Sigmoid colon (tissue), 7 donors: ENCODE data around the gene SLC35F6. TPM values are rescaled to one million over a fixed set of nuclear protein-coding genes. Genes with fewer than 3 reads are reported as not detected.

Source experiments
- DNase-seq: peaks from one replicate; pipeline ENCODE4 v3.0.0-alpha.2; 2019
- H3K27ac ChIP-seq, 4 donors: fragments of 200-600 bp; sonication (generic); one replicate each; pipeline ENCODE4 v1.5.1; 2016 to 2019; ENCODE audit warnings: mild to moderate bottlenecking in 1 of 4
- H3K27me3 ChIP-seq, 3 donors: fragments of 200-600 bp; sonication (generic); one replicate each; pipeline ENCODE4 v1.5.1; 2019; ENCODE audit warnings: mild to moderate bottlenecking in 1 of 3
- H3K36me3 ChIP-seq, 4 donors: fragments of 200-600 bp; sonication (generic); one replicate each; pipeline ENCODE4 v1.5.1; 2016 to 2019
- H3K4me1 ChIP-seq, 4 donors: fragments of 200-600 bp; sonication (generic); one replicate each; pipeline ENCODE4 v1.5.1; 2017 to 2019
- H3K4me3 ChIP-seq, 4 donors: fragments of 200-600 bp; sonication (generic); one replicate each; pipeline ENCODE4 v1.5.1; 2017 to 2019; ENCODE audit warnings: mild to moderate bottlenecking in 2 of 4, moderate library complexity in 1 of 4
- H3K9me3 ChIP-seq, 4 donors: fragments of 200-600 bp in 3 of 4; sonication (generic) in 3 of 4; one replicate each; pipeline versions ENCODE4 v1.5.1 to v1.6.1; 2013 to 2019
- EP300 ChIP-seq, 4 donors: sonication (generic); formaldehyde crosslinking; IDR thresholded peaks; one replicate each; pipeline ENCODE4 v1.6.1; 2017; ENCODE audit warnings: antibody characterized with exemption in 4 of 4
- POLR2A ChIP-seq, 2 donors: fragments of 450-650 bp; IDR thresholded peaks; one replicate each; pipeline ENCODE4 v1.6.1; 2016; ENCODE audit warnings: antibody characterized with exemption in 2 of 2, mild to moderate bottlenecking in 2 of 2, moderate library complexity in 2 of 2
- POLR2AphosphoS5 ChIP-seq, 4 donors: sonication (generic); formaldehyde crosslinking; IDR thresholded peaks; one replicate each; pipeline ENCODE4 v1.6.1; 2017; ENCODE audit warnings: antibody characterized with exemption in 4 of 4
- WGBS, 2 donors: extraction: QIAGEN DNeasy Blood & Tissue Kit; methylation state at CpG; one replicate each; pipeline ENCODE4 v1.1.7; 2013; 5-methylcytosine and 5-hydroxymethylcytosine counted together
- intact Hi-C: fragments of 100-400 bp; cut with DNase I; formaldehyde crosslinking; loops from one replicate; pipeline ENCODE4 v1.15.1; 2023
- polyA plus RNA-seq, 3 donors: library from polyadenylated mRNA; stranded (reverse); fragments of 200-250 nt; gene quantifications; one replicate each; pipeline ENCODE4 v1.2.3, GENCODE V29; 2013
- total RNA-seq, 4 donors: library from RNA; depleted of rRNA; stranded (reverse); fragments of >200 nt; gene quantifications; one replicate each; pipeline ENCODE4 v1.1.0, GENCODE V29; 2016
- TF ChIP-seq, protein P1 (sequence below), 4 experiments: fragments of 450-650 bp in 3 of 4; fragments of 200-600 bp in 1 of 4; IDR thresholded peaks; one replicate each; pipeline ENCODE4 v1.5.1; 2016 to 2019; ENCODE audit warnings: antibody characterized with exemption in 4 of 4, mild to moderate bottlenecking in 3 of 4, moderate library complexity in 2 of 4
- donor health status: healthy with polysubstance abuse.
- donor health status: Bipolar disorder and iron deficiency.
- donor health status: healthy.

SLC35F6 gene
- total and polyA plus RNA-seq, 7 donors = 4.2 to 27.4 (median 23.1) TPM

DNA sequence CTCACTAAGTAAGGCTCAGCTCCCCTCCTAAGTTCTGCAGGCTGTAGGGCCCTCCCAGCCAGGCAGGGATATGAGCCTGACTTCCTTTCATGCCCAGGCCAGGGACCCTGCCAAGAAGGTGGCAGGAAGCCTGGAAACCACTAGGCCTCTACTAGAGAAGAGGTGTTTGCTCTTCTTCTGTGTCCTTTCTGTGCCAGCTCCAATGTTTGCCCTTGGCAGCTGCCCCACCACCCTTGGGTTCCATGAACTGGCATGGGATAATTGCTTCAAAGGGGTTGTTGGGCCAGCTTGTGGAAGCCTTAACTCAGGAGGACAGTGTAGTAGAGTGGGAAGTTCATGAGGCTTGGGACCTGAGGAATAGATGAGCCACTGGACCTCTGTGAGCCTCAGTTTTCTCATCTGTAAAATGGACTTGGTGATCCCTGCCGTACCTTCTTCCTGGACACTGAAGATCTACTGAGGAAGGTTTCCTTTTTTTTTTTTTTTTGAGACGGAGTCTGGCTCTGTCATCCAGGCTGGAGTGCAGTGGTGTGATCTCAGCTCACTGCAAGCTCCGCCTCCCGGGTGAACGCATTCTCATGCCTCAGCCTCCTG is 3.9 kb downstream of the SLC35F6 start:
- Histone ChIP-seq H3K27ac (peak overlapping the region in 3 of 4 donors; percentile 12 to 80 (median 45)), H3K4me1 (peaks cover 0 to 92% (median 68%) of the 10 kb centered on the region in 4 donors), H3K36me3 (no peaks in the 10 kb centered on the region), H3K27me3 (no peaks in the 10 kb centered on the region), H3K4me3 (no peak overlapping the region), H3K9me3 (no peaks in the 10 kb centered on the region)
- TF ChIP-seq EP300 (IDR thresholded peaks at IDR 0.05) = no peak
- no peak for TF ChIP-seq POLR2AphosphoS5 (IDR thresholded peaks at IDR 0.05)
- TF ChIP-seq, protein P1, sequence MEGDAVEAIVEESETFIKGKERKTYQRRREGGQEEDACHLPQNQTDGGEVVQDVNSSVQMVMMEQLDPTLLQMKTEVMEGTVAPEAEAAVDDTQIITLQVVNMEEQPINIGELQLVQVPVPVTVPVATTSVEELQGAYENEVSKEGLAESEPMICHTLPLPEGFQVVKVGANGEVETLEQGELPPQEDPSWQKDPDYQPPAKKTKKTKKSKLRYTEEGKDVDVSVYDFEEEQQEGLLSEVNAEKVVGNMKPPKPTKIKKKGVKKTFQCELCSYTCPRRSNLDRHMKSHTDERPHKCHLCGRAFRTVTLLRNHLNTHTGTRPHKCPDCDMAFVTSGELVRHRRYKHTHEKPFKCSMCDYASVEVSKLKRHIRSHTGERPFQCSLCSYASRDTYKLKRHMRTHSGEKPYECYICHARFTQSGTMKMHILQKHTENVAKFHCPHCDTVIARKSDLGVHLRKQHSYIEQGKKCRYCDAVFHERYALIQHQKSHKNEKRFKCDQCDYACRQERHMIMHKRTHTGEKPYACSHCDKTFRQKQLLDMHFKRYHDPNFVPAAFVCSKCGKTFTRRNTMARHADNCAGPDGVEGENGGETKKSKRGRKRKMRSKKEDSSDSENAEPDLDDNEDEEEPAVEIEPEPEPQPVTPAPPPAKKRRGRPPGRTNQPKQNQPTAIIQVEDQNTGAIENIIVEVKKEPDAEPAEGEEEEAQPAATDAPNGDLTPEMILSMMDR (IDR thresholded peaks at IDR 0.05) = no peak
- no peak for TF ChIP-seq POLR2A (IDR thresholded peaks at IDR 0.05)
- intact Hi-C loops = no loop called here
- no peak for DNase-seq
- WGBS, 2 donors = 96 to 98% methylated on average over 5 of the region's 5 CpGs

DNA sequence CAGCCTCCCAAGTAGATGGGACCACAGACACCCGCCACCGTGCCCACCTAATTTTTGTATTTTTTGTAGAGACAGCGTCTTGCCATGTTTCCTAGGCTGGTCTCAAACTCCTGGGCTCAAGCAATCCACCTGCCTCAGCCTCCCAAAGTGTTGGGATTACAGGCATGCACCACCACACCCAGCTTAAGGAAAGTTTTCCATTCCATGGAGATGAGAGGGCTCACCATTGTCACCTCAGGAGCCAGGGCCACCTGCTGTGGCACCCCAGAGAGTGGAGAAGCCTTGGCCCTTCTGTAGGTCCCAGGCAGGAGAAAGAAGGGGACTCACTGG is 4.6 kb downstream of the SLC35F6 start:
- no peak for TF ChIP-seq POLR2AphosphoS5 (IDR thresholded peaks at IDR 0.05)
- TF ChIP-seq, protein P1 (IDR thresholded peaks at IDR 0.05) = no peak
- no peak for TF ChIP-seq EP300 (IDR thresholded peaks at IDR 0.05)
- TF ChIP-seq POLR2A (IDR thresholded peaks at IDR 0.05) = no peak

GRCh38 chr2:26769089-26769761 is 5.1 kb downstream of the SLC35F6 start:
- DNase-seq = peak; percentile 92
- Histone ChIP-seq H3K27me3 (no peaks in the 10 kb centered on the region), H3K27ac (peak overlapping the region; percentile 71 to 80 (median 74)), H3K36me3 (peaks cover 0 to 6% (median 0%) of the 10 kb centered on the region in 4 donors), H3K4me1 (peaks cover 0 to 86% (median 66%) of the 10 kb centered on the region in 4 donors), H3K9me3 (no peaks in the 10 kb centered on the region), H3K4me3 (no peak overlapping the region)
- TF ChIP-seq EP300 (IDR thresholded peaks at IDR 0.05) (no peak), POLR2AphosphoS5 (IDR thresholded peaks at IDR 0.05) (peak in 3 of 4 donors; percentile 32 to 74 (median 63))
- TF ChIP-seq, protein P1 (IDR thresholded peaks at IDR 0.05) = no peak
- intact Hi-C loops = no loop called here
- 68 to 73% methylated on average over 14 of the region's 14 CpGs for WGBS, 2 donors

More for the DNA sequence above, 4.6 kb downstream of the SLC35F6 start:
- peak overlapping the region; percentile 71 to 80 (median 74) for H3K27ac ChIP-seq
- no peaks in the 10 kb centered on the region for H3K27me3 ChIP-seq
- no peaks in the 10 kb centered on the region for H3K9me3 ChIP-seq
- peaks cover 0 to under 1% (median 0%) of the 10 kb centered on the region in 4 donors for H3K36me3 ChIP-seq
- DNase-seq = no peak
- WGBS, 2 donors = 96 to 97% methylated on average over 3 of the region's 3 CpGs
- intact Hi-C loops = no loop called here
- no peak overlapping the region for H3K4me3 ChIP-seq
- peaks cover 0 to 88% (median 68%) of the 10 kb centered on the region in 4 donors for H3K4me1 ChIP-seq

- no peaks in the 10 kb centered on the region for H3K9me3 ChIP-seq
- H3K27ac ChIP-seq = peak overlapping the region; percentile 71 to 80 (median 74)
- H3K27me3 ChIP-seq = no peaks in the 10 kb centered on the region
- no peak overlapping the region for H3K4me3 ChIP-seq
- TF ChIP-seq, protein P1 (IDR thresholded peaks at IDR 0.05) = peak in 2 of 4 experiments; percentile 11 to 21
- no peak for TF ChIP-seq POLR2AphosphoS5 (IDR thresholded peaks at IDR 0.05)
- H3K4me1 ChIP-seq = peaks cover 0 to 72% (median 51%) of the 10 kb centered on the region in 4 donors
- intact Hi-C loops = no loop called here
- peak; percentile 94 for DNase-seq
- H3K36me3 ChIP-seq = peaks cover 8 to 24% (median 14%) of the 10 kb centered on the region in 4 donors
- 82 to 83% methylated on average over 6 of the region's 6 CpGs for WGBS, 2 donors
These were observed 7.0 kb downstream of the SLC35F6 start for GRCh38 chr2:26770986-26771586.
